Activated naive CD4-positive, alpha-beta T cell treated with anti-CD3 and anti-CD28 coated beads, Interleukin-2, amount 10 ng/mL, durations not matched to agents 7 days and 5 days (primary cell): ENCODE measurements around the gene LGALS16.
A peak's percentile ranks its signal among the peaks of the same experiment; 100 is the strongest.
"Not testable (repeated sequence)": the region's sequence is repeated elsewhere in the genome, so short reads cannot be mapped to it uniquely, and the experiment has no call there.

ENCODE experiments used
- CTCF ChIA-PET: fragments of 350-600 bp; sonication (Branson Sonifier 250); formaldehyde crosslinking; loops from one replicate; lab custom pipeline; 2021; ENCODE audit warnings: antibody characterized with exemption; lab: Charles Lee
- DNase-seq: peaks from one replicate; pipeline ENCODE4 v3.0.0-alpha.2; 2020
- H3K27ac Mint-ChIP-seq: one replicate; pipeline ENCODE4 v1.8.0; 2021; ENCODE audit warnings: mild to moderate bottlenecking, moderate library complexity, mixed read lengths
- H3K27me3 Mint-ChIP-seq: one replicate; pipeline ENCODE4 v1.8.0; 2021; ENCODE audit warnings: mild to moderate bottlenecking, mixed read lengths
- H3K36me3 Mint-ChIP-seq: one replicate; pipeline ENCODE4 v1.8.0; 2021; ENCODE audit warnings: mixed read lengths
- H3K4me1 Mint-ChIP-seq: one replicate; pipeline ENCODE4 v1.8.0; 2021; ENCODE audit warnings: mixed read lengths
- H3K4me3 Mint-ChIP-seq: one replicate; pipeline ENCODE4 v1.8.0; 2021; ENCODE audit warnings: mild to moderate bottlenecking, moderate library complexity, mixed read lengths
- H3K9me3 Mint-ChIP-seq: one replicate; pipeline ENCODE4 v1.8.0; 2021; ENCODE audit warnings: mixed read lengths

The LGALS16 gene

DNA sequence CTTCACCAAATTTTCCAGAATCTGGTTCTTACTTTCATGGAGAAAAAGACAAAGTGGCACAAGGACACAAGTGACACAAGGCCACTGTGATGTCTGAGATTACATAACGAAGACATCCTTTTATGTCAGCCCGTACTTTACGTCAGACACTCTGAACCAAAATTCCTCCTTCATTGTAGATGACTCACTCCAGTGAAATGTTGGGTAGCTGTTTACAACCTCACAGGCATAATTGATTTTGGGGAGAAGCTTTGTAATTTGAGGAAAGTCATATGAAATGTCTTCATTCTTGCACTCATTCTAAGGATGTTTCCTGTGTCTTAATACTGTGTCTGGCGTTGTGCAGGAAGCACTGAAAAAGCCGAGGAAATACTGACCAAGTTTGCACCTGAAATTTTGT is 28.6 kb downstream of the LGALS16 start:
- Mint-ChIP-seq H3K36me3 (peaks cover 14% of the 10 kb centered on the region), H3K4me1 (peaks cover 32% of the 10 kb centered on the region), H3K27ac (no peak overlapping the region), H3K4me3 (no peak overlapping the region), H3K27me3 (no peaks in the 10 kb centered on the region), H3K9me3 (peaks cover 3% of the 10 kb centered on the region)
- CTCF ChIA-PET = no interaction called here
- no peak for DNase-seq

DNA sequence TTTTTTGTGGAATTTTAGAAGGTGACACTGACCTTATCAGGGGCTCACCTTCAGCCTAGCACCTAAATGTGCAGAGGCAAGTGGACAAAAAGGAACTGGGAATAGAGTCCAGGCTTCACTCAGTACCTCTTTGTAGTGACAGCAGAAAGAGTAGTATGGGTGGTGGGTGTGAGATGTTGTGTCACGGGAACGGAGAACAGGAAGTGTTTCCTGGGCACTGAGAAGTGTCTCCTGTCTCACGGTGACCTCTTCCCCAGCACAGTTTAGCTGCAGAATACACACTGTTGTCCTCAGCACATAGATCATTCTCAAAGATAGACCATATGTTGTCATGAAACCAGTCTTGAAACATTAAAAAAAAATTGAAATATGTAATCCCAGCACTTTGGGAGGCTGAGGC is 31.0 kb downstream of the LGALS16 start:
- CTCF ChIA-PET = interaction anchor here (0.6 kb wide), 1 partner anchor 731 kb away, joined by 3 read pairs; no protein-coding TSS in a partner anchor
- DNase-seq = no peak
- H3K4me3 Mint-ChIP-seq = no peak overlapping the region

DNA sequence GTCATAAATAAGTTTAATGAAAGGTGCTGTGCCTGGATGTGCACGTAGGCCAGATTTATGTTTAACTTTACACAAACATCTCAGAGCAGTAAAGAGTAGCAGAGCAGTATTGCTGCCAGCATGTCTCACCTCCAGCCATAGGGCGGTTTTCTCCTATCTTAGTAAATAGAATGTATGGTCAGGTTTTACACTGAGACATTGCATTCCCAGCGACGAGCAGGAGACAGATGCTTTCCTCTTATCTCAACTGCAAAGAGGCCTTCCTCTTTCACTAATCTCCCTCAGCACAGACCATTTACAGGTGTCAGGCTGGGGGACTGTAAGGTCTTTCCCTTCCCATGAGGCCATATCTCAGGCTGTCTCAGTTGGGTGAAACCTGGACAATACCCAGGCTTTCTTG is 32.9 kb downstream of the LGALS16 start:
- peaks cover 13% of the 10 kb centered on the region for H3K36me3 Mint-ChIP-seq
- H3K27ac Mint-ChIP-seq, H3K4me3 Mint-ChIP-seq, CTCF ChIA-PET, DNase-seq, H3K9me3 Mint-ChIP-seq, H3K27me3 Mint-ChIP-seq, H3K4me1 Mint-ChIP-seq: not testable (repeated sequence)

More for the DNA sequence above, 31.0 kb downstream of the LGALS16 start:
- Mint-ChIP-seq H3K9me3 (peaks cover 3% of the 10 kb centered on the region), H3K36me3 (peaks cover 17% of the 10 kb centered on the region), H3K27me3 (peaks cover under 1% of the 10 kb centered on the region), H3K27ac (no peak overlapping the region), H3K4me1 (peaks cover 12% of the 10 kb centered on the region)

DNA sequence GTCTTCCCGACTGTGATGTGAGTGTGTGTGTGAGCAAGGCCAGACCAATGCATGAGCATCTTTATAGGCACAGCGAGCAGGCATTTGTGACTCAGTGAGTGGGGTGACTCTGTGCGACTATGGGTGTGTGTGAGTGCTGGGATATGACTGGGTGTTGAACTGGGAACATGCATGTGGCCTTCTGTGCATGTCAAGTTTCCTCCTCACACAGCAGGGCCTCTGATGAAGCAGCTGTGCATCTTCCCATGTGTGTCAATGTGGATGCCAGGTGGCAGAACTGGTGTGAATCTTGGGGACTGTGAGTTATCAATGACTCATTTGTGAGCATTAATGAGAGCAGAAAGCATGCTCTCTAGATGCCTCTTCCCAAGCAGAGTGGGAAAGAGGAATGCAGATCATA is 36.5 kb downstream of the LGALS16 start:
- CTCF ChIA-PET = interaction anchor here (1.1 kb wide), 1 partner anchor 100 kb away, joined by 3 read pairs; no protein-coding TSS in a partner anchor
- Mint-ChIP-seq H3K9me3 (peaks cover 3% of the 10 kb centered on the region), H3K36me3 (peaks cover 3% of the 10 kb centered on the region), H3K4me3 (no peak overlapping the region), H3K27ac (no peak overlapping the region), H3K4me1 (no peaks in the 10 kb centered on the region), H3K27me3 (peaks cover 7% of the 10 kb centered on the region)
- DNase-seq = no peak

DNA sequence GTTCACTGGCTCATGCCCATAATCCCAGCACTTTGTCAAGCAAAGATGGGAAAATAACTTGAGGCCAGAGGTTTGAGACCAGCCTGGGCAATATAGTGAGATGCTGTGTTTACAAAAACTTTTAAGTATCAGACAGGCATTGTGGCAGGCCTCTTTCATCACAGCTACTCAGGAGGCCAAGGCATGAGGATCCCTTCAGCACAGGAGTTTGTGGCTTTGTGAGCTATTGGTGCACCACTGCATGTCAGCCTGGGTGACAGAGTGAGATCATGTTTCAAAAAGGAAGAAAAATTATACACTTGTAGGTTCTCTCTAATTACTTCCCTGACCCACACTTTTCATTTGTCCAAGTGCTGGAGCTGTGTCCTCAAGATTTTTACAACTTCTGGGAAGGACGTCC is 37.1 kb downstream of the LGALS16 start:
- H3K4me1 Mint-ChIP-seq = no peaks in the 10 kb centered on the region
- H3K4me3 Mint-ChIP-seq = no peak overlapping the region
- peaks cover 3% of the 10 kb centered on the region for H3K36me3 Mint-ChIP-seq
- peaks cover 7% of the 10 kb centered on the region for H3K27me3 Mint-ChIP-seq
- peaks cover 3% of the 10 kb centered on the region for H3K9me3 Mint-ChIP-seq
- DNase-seq = no peak
- no peak overlapping the region for H3K27ac Mint-ChIP-seq
- CTCF ChIA-PET = interaction anchor here (1.1 kb wide), 1 partner anchor 100 kb away, joined by 3 read pairs; no protein-coding TSS in a partner anchor

DNA sequence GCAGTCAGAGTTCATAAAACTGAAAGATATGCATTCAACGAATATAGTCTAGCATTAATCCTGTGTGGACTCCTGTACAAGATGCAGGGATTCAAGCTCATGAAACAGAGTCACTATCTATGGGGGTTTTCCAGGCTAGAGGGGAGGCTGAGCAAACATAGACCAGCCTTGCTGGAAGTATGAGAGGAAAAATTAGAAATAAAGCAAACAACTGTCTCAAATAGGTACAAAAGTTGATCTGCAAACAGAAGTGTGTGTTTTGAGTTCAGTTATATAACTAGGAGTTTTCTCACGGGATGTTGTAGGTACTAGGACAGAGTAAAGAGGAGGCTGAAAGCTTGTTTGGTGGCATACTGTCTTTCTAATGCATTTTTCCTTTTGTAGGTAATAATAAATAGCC is 40.0 kb downstream of the LGALS16 start:
- Mint-ChIP-seq H3K27ac (no peak overlapping the region), H3K36me3 (peaks cover 2% of the 10 kb centered on the region), H3K27me3 (peaks cover 7% of the 10 kb centered on the region), H3K4me3 (no peak overlapping the region), H3K9me3 (no peaks in the 10 kb centered on the region), H3K4me1 (no peaks in the 10 kb centered on the region)
- CTCF ChIA-PET = no interaction called here
- no peak for DNase-seq

DNA sequence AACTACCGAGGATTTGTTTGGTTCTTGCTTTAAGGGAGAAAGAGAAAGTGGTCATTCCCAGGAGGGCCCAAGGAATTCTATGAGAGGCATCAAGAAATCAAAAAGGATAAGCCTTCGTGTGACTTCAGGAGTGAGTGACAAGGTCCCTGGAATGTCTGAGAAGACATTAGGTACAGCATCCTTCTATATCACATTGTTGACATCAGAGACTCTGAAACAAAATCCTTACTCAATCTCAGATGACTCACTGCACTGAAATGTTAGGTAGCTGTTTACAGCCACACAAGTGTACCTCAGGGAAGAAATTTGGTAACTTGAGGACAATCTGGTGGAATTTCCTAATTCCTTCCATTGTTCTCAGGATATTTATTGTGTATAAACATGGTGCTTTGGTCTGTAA is 40.7 kb downstream of the LGALS16 start:
- Mint-ChIP-seq H3K27me3 (peaks cover 11% of the 10 kb centered on the region), H3K4me3 (no peak overlapping the region), H3K4me1 (no peaks in the 10 kb centered on the region), H3K36me3 (no peaks in the 10 kb centered on the region), H3K27ac (no peak overlapping the region), H3K9me3 (no peaks in the 10 kb centered on the region)
- no peak for DNase-seq
- CTCF ChIA-PET = no interaction called here

DNA sequence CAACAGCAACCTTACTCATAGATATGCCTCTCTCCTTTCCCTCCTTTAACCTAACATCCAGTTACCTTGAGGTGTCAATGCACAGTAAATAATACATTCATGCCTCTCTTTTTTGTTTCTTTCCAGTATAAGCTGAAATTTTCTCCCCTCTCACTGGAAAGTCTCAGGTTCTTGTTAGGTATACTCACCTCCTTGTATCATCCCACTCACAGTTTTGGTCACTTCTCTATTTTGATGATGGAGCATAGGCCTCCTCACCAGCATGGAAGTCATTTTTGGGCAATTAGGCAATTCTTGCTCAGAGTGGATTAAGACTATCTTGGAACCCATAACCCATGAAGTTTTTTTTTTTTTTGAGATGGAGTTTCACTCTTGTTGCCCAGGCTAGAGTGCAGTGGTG is 42.8 kb downstream of the LGALS16 start:
- CTCF ChIA-PET = interaction anchor here (1.5 kb wide), 1 partner anchor 66 kb away, joined by 4 read pairs; no protein-coding TSS in a partner anchor
- peaks cover 14% of the 10 kb centered on the region for H3K27me3 Mint-ChIP-seq
- no peaks in the 10 kb centered on the region for H3K36me3 Mint-ChIP-seq
- no peaks in the 10 kb centered on the region for H3K9me3 Mint-ChIP-seq
- no peak overlapping the region for H3K27ac Mint-ChIP-seq
- DNase-seq = no peak
- no peaks in the 10 kb centered on the region for H3K4me1 Mint-ChIP-seq
- H3K4me3 Mint-ChIP-seq = no peak overlapping the region

DNA sequence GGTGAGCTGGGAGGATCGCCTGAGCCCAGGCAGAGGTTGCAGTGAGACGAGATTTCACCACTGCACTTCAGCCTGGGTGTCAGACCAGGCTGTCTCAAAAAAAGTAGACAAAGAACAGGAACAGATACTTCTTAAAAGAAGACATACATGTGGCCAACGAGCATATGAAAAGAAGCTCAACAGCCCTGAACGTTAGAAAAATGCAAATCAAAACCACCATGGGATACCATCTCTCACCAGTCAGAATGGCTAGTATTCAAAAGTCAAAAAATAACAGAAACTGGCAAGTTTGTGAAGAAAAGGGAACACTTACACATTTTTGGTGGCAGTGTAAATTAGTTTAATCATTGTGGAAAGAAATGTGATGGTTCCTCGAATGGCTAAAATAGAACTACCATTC is 45.6 kb downstream of the LGALS16 start:
- Mint-ChIP-seq H3K27ac (no peak overlapping the region), H3K27me3 (peaks cover 12% of the 10 kb centered on the region), H3K4me1 (peaks cover 22% of the 10 kb centered on the region), H3K4me3 (no peak overlapping the region), H3K9me3 (peaks cover 4% of the 10 kb centered on the region), H3K36me3 (peaks cover 12% of the 10 kb centered on the region)
- no peak for DNase-seq
- CTCF ChIA-PET = no interaction called here

DNA sequence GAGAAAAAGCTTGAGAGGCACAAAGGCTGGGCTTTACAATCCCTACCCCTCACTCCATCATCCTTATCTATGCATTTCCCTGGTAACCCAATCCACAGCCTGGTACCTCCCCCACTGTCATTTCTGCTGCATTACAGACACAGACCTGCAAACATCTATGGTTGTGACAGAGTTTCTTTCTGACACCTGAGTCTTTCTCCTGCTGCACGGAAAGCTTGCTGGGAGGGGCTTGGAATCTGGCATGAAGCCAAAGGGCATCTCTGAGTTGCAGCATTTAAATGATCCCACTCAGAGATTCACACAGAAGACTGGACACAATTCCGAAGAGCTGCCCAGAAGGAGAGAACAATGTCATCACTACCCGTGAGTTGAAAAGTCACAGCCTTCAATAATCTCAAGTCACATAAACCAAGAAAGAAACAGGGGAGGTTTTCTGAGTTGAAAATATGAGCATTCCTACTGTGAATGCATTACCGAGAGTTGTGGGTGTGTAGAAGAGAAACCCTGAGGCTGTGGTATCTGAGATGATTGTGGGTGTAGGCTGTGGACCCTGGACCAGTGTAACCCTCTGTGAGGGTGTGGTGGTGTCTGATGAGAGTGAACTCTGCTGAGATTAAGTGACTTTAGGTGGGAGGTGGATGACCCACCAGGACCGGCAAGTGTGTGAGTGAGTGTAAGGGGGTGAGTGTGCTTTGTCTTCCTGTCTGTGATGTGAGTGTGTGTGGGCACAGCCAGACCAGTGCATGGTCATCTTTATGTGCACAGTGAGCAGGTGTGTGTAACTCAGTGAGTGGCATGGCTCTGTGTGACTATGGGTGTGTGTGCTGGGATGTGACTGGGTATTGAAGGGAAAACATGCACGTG is 48.7 kb downstream of the LGALS16 start, which contains the start of gene LGALS14:
Gene LGALS14 (plus strand): TSS at position 301 of the 864 bp plus-strand sequence. CDS start 48 bp downstream, at position 349.
- Mint-ChIP-seq H3K9me3 (peaks cover 11% of the 10 kb centered on the region), H3K36me3 (peaks cover 17% of the 10 kb centered on the region), H3K4me3 (no peak within 1 kb of the TSS), H3K27ac (peak within 1 kb of the TSS; percentile 86), H3K27me3 (peaks cover 11% of the 10 kb centered on the region), H3K4me1 (peaks cover 34% of the 10 kb centered on the region)
- no peak for DNase-seq
- CTCF ChIA-PET = no interaction called here

DNA sequence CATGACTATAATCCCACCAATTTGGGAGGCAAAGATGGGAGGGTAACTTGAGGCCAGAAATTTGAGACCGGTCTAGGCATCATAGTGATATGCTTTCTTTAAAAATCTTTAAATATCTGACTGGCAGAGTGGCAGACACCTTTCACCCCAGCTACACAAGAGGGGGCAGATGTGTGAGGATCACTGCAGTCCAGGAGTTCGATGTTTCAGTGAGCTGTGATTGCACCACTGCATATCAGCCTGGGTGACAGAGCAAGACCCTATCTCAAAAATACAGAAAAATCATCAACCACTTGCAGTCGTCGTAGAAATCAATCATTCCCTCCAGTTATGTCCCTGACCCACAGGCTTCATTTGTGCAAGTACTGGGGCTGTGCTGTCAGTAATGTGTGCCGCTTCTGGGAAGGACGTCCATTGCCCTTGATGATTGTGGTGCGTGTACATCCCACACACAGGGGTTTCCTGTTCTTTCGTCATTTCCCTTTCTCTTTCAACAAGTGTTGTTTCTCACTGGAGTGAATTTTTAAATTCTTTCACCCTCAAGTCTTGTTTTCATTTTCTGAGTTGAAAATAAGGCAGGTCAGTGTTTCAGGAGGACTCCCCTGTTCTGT is 50.0 kb downstream of the LGALS16 start:
- Mint-ChIP-seq H3K4me1 (peaks cover 42% of the 10 kb centered on the region), H3K27me3 (peaks cover 11% of the 10 kb centered on the region), H3K9me3 (peaks cover 11% of the 10 kb centered on the region), H3K36me3 (peaks cover 17% of the 10 kb centered on the region), H3K27ac (peak overlapping the region; percentile 86), H3K4me3 (no peak overlapping the region)
- peak; percentile 48 for DNase-seq
- CTCF ChIA-PET = no interaction called here

DNA sequence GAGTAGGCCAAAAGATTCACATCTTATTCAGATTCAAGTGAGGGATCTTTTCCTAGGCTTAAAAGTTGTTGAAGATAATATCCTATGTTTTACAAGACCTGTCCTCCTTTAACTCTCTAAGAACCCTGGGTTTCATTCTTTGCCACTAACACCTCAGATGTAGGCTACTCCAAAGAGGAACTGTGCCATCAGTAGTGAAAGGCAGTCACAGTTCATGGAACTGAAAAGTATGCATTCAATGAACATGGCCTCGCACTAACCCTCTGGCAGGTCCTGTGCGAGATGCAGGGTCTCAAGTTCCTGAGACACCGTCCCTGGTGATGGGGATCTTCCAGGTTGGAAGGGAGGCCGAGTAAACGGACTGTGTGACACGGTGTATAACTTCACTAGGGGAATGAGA is 52.9 kb downstream of the LGALS16 start:
- CTCF ChIA-PET = no interaction called here
- peaks cover 11% of the 10 kb centered on the region for H3K9me3 Mint-ChIP-seq
- no peak overlapping the region for H3K4me3 Mint-ChIP-seq
- peaks cover 17% of the 10 kb centered on the region for H3K36me3 Mint-ChIP-seq
- no peak overlapping the region for H3K27ac Mint-ChIP-seq
- peaks cover 48% of the 10 kb centered on the region for H3K4me1 Mint-ChIP-seq
- H3K27me3 Mint-ChIP-seq = no peaks in the 10 kb centered on the region
- DNase-seq = no peak

DNA sequence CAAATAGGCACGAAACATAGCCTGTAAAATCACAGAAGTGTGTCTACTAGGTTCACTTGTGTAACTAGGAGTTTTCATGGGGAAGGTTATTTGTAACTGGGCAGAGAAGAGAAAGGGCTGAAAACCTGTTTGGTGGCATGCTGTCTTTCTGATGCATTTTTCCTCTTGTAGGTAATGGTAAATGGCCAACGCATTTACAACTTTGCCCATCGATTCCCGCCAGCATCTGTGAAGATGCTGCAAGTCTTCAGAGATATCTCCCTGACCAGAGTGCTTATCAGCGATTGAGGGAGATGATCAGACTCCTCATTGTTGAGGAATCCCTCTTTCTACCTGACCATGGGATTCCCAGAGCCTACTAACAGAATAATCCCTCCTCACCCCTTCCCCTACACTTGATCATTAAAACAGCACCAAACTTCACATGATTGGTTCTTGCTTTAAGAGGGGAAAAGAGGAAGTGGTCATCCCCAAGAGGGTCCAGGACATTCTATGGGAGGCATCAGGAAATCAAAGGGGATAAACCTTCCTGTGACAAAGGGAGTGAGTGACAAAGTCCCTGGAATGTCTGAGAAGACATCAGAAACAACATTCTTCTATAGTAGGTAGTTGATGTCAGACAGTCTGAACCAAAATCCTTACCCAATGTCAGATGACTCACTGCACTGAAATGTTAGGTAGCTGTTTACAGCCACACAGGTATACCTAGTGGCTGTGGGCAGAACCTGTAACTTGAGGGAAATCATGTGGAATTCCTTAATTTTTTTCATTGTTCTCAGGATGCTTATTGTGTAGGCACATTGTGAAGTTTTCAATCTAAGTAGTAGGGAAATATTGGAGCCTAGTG is 53.5 kb downstream of the LGALS16 start:
- DNase-seq = no peak
- no peak overlapping the region for H3K4me3 Mint-ChIP-seq
- no peak overlapping the region for H3K27ac Mint-ChIP-seq
- H3K36me3 Mint-ChIP-seq = peaks cover 17% of the 10 kb centered on the region
- no peaks in the 10 kb centered on the region for H3K27me3 Mint-ChIP-seq
- peaks cover 46% of the 10 kb centered on the region for H3K4me1 Mint-ChIP-seq
- CTCF ChIA-PET = no interaction called here
- peaks cover 11% of the 10 kb centered on the region for H3K9me3 Mint-ChIP-seq
